ENCODE data around the gene NLN.
"Not testable (repeated sequence)": the region's sequence is repeated elsewhere in the genome, so short reads cannot be mapped to it uniquely, and the experiment has no call there.

NLN gene

DNA sequence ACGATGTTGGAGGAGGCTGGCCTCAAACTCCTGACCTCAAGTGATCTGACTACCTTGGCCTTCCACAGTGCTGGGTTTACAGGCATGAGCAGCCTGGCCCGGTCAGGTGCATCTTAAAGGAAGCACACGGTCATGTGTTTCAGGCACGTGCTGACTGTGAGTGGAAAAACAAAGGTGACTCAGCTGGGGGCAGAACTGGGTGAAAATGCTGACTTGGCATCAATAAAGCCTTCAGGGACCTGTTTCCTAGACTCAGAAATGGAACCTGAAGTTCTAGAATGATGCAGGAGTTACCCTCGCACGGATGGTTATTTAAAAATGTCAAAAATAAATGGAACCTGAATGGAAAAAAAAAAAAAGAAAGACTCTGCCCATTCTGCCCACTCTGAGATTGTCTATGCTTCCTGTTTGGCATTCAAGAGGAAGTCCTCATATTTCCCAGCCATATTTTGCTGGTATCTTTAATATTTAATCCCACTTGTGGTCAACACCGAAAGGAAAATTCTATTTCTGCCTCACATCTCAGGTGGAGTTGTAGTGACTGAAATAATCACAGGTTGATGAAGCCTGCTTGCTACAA lies 12.3 kb downstream of the NLN start:
- DNase-seq, result not testable (repeated sequence)

DNA sequence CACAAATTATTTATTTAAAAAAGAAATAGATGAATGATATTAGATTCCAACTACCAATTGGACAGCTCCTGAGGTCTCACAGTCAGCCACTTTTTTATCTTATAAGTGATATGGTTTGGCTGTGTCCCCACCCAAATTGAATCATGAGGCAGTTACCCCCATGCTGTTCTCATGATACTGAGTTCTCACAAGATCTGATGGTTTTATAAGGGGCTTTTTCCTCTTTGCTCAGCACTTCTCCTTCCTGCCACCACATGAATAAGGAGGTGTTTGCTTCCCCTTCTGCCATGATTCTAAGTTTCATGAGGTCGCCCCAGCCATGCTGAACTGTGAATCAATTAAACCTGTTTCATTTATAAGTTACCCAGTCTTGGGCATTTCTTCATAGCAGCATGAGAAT lies 12.9 kb downstream of the NLN start:
- no peak for DNase-seq

DNA sequence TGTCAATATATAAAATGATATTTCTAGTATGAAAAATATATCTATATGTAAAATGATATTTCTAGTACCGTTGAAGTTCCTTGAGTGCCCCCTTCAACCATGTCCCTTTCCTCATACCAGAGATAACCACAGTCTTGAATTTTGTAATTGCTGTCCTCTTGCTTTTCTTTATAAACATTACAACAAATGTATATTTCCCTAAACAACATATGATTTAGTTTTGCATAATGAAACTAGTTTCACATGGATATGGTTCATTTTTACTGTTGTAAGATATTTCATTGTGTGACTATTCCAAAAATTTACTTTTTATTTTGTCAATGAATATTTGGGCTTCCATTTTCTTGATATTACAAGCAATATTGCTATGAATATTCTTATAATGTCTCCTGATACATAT lies 14.0 kb downstream of the NLN start:
- no peak for DNase-seq

DNA sequence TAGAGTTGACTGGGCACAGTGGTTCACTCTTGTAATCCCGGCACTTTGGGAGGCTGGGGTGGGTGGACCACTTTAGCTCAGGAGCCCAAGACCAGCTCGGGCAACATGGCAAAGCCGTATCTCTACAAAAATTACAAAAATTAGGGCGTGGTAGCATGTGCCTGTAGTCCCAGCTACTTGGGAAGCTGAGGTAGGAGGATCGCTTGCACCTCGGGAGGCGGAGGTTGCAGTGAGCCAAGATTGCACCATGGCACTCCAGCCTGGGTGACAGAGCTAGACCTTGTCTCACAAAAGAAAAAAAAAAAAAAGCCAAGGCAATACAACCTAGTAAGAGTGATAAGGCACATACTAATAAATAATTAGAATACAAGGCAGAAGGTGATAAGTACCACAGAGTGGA lies 15.8 kb downstream of the NLN start:
- no peak for DNase-seq

DNA sequence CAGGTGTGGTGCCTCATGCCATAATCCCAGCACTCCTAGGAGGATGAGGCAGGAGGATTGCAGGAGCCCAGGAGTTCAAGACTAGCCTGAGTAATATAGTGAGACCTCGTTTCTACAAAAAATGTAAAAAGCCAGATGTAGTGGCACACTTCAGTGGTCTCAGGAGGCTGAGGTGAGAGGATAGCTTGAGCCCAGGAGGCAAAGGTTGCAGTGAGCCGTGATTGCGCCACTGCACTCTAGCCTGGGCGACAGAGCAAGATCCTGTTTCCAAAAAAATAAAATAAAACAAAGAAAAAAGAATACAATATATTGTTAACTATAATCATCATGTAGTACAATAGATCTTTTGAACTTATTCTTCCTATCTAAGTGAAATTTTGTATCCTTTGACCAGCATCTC lies 16.3 kb downstream of the NLN start:
- DNase-seq, result no peak

DNA sequence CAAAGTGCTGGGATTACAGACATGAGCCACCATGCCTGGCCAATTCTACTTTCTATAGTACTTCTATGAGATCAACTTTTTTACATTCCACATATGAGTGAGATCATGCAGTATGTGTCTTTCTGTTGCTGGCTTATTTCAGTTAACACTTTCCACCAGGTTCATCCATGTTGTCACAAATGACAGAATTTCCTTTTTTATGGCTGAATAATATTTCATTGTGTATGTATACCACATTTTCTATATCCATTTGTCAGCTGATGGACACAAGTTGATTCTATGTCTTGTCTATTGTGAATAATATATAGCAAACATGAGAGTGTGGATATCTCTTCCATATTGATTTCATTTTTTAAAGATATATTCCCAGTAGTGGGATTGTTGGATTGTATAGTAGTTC lies 17.2 kb downstream of the NLN start:
- no peak for DNase-seq

DNA sequence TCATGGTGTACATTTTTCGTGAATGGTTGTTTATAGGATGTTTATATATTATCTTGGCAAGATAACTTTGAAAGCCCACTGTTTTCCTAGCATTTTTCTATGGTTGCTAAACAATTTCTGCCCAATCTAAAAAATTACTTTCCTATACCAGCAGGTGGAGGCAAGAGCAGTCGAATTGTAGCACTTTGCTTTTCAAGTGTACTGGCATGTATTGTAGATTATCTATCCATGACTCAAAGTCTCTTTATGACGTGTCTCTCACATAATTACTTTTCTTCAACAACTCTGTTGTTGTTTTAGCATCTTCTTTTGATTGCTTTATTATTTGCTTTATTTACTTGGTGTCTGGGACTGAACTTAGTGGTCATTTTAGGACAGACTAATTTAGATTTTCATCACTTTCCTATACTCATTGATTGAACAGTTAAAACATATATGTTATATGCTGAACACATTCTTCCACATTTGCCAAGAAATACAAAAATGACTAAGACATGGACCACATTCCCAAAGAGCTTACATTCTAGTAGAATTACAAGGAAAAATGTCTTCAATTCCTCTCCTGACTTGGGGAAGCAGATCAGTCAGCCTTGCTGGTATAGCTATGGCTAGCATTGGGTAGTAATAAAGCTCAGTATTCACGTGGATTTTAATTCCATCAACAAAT lies 20.7 kb downstream of the NLN start:
- DNase-seq, result peak; percentile 56

DNA sequence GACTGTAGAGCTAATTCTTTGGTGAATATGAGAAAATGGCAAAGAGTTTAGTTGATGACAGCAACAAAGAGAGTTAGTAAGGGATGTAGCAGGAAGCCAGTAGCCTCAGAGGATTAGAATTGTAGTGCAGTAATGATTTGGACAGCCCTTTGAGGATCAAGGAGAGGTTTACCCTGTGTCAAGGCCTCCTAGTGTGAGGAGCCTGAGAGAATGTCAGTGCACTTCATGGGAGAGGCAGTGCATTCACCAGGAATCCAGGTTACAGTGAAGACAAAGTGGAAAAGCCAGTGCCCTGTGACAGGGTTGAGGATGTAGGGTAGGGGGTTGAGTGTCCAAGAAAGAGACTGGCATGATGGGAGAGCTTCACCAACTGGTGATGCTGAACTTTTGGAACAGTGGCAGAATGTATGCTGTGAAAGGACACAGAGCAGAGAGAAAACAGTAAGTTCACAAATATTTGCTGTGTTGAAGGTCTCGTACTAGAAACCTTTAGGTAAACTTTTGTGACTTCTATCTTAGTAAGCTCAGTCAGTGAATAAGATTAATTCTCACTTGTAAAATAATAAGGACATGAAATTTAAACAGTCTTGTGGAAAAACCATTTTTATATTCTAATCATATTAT lies 27.3 kb downstream of the NLN start:
- DNase-seq, result no peak

DNA sequence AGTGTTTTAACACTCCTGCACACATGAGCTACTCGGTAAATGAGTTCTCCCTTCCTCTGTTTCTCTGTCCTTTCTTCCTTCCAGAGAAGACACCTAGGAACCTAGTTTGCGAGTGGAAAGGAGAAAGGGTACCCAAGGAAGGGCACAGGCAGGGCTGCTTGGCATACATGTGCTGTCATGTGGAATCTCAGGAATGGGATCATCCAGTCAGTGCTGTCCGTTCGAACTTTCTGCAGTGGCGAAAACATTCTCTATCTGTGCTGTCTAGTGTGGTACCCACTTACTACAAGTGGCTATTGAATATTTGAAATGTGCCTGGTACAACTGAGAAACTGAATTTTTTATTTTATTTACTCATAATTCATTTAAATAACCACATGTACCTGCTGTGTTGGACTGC lies 28.0 kb downstream of the NLN start:
- DNase-seq, result no peak

DNA sequence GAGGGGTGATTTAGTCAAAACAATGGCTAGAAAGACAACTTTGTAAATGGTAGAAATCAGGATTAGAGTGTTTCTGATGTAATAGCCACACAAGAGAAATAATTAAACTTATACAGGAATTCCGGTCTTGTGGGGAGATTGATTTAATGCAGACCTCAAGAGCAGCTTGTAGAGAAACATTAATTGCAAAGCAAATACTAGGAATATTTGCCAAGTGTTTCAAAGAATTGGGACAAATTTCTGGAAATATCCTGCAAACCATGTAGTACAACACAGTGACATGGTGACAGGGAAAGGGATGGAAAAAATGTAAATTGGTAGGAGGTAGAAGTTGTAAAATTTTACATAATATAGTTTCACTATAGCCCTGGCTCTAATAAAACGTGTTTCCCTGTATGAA lies 28.9 kb downstream of the NLN start:
- no peak for DNase-seq

DNA sequence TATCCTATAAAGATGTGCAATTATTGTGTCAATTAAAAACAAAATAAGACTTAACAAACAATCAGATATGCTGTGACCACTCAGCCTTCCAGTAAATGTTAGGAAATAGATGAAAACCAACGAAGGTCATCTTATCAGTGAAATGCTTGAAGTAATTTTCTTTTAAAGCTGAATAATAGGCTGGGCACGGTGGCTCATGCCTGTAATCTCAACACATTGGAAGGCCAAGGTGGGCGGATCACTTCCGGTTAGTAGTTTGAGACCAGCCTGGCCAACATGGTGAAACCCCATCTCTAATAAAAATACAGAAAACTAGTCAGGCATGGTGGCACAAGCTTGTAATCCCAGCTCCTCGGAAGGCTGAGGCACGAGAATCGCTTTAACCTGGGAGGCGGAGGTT lies 31.2 kb downstream of the NLN start:
- DNase-seq, result no peak

DNA sequence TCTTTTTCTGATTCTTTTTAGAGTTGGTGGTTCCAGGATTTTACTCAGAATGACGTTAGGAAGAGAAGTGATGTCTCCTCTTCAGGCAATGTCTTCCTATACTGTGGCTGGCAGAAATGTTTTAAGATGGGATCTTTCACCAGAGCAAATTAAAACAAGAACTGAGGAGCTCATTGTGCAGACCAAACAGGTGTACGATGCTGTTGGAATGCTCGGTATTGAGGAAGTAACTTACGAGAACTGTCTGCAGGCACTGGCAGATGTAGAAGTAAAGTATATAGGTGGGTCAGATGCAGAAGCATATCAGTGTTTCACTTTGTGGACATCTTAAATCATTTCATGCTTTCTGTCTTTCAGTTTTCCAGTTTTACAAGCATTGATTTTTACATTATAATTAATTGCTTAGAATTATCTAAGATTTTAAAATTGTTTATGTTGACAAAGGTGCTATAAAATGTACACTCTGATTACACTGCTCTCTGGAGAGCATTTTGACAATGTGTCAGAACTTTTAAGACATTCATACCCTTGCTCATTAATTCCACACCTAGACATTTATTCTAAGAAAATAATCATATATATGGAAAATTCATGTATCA lies 36.6 kb downstream of the NLN start:
- no peak for DNase-seq

DNA sequence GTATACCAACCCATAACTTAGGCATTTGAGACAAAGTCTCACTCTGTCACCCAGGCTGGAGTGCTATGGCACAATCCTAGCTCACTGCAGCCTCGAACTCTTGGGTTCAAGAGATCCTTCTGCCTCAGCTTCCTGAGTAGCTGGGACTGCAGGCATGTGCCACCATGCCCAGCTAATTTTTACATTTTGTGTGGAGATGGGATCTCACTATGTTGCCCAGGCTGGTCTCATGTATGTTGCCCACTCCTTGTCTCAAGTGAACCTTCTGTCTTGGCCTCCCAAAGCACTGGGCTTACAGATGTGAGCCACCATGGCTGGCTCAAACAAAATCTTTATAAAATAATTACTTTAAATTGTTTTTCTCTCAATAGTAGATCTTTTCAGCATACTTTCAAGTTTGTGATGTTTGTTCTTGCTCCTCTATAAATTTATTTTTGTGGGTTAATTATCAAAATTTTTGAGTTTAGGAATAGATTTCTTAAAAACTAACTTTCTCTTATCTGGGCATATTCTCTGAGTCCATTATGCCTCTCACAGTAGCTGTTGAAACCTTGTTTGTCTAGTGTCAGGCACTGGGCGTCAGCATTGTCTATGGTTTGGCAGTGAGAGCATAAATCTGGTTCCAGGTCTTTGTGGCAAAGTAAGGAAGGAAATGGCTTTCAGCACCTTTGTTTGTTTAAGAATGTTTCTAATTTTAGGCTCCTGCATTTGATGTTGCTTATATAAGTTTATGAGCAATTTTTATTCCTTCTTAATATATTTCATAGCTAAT lies 38.7 kb downstream of the NLN start:
- DNase-seq, result no peak

DNA sequence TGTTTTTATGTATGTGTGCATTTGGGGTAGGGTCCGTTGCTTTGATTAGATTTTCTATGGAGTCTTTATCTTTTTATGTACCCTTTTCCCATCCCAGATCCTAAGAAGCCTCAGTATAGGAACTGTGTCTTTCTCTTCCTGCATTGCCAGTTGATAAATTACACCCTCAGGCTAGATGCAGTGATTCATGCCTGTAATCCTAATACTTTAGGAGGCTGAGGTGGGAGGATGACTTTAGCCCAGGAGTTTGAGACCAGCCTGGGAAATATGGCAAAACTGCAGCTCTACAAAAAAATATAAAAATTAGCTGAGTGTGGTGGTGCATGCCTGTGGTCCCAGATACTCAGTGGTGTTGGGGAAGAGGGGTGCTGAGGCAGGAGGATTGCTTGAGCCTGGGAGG lies 40.2 kb downstream of the NLN start:
- DNase-seq, result no peak

DNA sequence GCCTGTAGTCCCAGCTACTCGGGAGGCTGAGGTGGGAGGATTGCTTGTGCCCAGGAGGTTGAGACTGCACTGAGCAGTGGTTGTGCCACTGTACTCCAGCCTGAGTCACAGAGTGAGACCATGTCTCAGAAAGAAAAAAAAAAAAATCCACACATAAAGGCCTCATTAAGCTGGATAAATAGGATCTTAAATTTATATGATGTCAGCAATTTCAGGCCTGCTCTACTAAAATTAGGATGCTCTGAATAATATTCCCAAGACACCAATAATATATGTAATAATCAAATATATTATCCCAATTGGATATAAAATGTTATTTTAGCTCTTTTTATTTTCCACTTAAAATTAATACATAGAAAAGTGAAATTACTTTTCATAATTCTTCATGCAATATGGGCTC lies 43.6 kb downstream of the NLN start:
- DNase-seq, result no peak

DNA sequence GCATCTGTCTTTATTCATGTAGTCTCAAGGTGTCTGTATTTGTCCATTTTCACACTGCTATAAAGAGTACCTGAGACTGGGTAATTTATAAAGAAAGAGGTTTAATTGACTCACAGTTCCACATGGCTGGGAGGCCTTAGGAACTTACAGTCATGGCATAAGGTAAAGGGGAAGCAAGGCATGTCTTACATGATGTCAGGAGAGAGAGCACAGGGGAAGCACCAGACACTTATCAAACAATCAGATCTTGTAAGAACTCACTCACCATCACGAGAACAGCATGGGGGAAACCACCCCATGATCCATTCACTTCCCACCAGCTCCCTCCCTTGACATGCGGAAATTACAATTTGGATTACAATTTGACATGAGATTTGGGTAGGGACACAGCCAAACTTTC lies 44.2 kb downstream of the NLN start:
- DNase-seq, result no peak

DNA sequence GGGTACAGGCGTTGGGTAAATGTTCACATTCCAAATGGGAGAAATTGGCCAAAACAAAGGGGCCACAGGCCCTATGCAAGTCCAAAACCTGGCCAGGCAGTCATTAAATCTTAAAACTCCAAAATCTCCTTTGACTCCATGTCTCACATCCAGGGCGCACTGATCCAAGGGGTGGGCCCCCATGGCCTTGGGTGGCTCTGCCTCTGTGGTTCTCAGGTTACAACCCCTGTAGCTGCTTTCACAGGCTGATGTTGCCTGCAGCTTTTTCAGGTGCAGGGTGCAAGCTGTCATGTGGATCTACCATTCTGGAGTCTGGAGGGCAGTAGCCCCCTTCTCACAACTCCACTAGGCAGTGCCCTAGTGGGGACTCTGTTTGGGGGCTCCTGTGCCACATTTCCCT lies 44.8 kb downstream of the NLN start:
- no peak for DNase-seq

DNA sequence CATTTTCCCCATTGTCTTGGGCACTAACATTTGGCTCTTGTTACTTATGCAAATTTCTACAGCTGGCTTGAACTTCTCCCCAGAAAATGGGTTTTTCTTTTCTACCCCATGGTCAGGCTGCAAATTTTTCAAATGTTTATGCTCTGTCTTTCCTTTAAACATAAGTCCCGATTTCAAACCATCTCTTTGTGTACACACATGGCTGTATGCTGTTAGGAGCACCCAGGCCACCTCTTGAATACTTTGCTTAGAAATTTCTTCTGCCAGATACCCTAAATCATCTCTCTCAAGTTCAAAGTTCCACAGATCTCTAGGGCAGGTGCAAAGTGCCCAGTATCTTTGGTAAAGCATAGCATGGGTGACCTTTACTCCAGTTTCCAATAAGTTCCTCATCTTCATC lies 45.6 kb downstream of the NLN start:
- DNase-seq, result no peak

DNA sequence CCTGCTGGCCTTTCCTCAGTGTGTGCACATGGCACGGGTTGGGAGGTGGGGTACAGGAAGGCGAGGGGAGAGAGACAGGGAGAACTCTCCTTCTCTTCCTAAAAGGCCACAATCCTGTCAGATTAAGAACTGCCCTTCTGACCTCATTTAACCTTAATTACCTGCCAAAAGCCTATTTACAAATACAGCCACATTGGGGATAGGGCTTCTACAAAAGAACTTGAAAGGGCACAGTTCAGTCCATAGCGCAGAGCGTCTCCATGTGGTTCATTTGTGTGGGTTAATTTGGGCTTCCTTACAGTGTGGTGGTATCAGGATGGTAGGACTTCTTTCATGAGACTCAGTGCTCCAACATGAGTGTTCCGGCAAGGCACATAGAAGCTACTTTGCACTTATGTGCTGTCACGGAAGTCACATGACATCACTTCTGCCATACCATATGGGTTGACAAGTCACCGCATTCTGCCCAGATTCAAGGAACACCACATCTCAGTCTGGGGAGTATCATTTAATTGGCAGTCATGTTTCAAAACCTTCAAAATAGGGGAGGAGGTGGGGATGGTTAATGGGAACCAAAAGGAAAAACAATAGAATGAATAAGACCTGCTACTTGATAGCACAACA lies 46.8 kb downstream of the NLN start:
- no peak for DNase-seq

DNA sequence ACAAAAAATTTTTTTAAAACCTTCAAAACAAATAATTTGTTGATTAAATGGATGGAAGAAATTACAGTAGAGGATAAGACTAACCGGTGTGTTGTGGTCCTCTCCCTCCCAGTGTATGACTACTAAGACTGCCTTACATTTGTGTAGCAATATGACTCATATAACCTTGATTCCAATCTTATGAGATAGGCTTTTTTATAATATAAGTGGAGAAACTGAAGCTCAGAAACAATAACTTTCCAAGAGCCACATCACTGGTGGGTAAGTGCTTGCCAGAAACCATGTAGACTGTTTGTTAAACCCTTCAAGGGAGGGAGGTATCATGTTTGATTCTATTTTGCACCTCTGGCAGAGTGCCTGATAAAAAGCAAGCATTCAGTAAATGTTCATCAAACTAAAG lies 47.5 kb downstream of the NLN start:
- DNase-seq, result peak; percentile 65

DNA sequence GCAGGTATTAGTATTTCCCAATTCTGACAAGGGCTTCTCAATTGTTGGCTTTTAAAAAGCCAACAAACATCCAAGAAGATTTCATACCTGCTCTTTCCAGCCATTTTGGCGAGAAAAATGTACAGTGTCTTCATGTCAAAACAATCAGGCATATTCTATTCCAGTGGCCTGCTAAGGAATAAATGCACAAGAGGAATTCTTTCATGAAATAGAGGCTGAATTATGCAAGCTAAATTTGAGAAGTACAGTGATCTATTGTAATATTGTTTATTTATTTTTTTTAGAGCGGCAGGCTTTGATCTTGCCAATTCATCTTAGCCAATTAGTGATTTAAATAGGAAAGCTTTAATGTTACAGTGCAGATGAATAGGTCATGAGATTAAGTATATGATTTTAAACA lies 49.3 kb downstream of the NLN start:
- DNase-seq, result no peak

DNA sequence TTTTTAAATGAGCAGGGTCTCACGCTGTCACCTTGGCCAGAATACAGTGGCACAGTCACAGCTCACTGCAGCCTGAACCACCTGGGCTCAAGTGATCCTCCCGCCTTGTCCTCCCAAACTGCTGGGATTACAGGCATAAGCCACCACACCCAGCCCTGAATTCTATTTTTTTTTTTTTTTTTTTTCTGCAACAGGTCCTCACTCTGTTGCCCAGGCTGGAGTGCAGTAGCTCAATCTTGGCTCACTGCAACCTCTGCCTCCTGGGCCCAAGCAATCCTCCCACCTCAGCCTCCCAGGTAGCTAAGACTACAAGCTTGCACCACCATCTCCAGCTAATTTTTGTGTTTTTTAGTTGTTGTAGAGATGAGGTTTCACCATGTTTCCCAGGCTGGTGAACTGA lies 51.0 kb downstream of the NLN start:
- DNase-seq, result not testable (repeated sequence)

DNA sequence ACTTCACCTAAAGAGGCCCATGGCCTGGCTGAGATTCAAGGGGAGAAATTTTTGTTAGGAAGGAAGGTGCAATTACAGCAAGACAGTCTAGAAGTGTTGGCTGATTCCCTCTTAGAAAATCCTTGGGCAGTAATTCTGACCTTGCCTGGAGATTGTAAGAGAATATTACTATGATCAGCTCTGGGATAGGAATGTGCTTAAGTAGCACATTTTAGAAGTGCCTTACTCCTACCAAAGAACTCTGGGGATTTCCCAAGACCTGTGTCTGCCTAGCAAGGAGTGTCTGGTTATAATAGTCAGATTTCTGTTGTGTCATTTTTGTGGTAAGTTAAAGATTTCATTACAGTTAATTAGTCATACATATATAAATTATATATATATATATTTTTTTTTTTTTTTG lies 52.3 kb downstream of the NLN start:
- DNase-seq, result peak; percentile 25
